HEK293 (cell line): ENCODE results near the gene GIPC2.

Experiments
- CTCF ChIA-PET: fragments of 350-600 bp; formaldehyde crosslinking; extraction: SDS; loops from one replicate; lab custom pipeline; 2021; ENCODE audit warnings: antibody characterized with exemption; lab: Yijun Ruan, JAX
- POLR2A ChIA-PET: fragments of 300-600 bp; formaldehyde crosslinking; extraction: SDS; loops from one replicate; lab custom pipeline; 2020; ENCODE audit warnings: antibody characterized with exemption, inconsistent platforms; lab: Yijun Ruan, JAX
- H3K27ac ChIP-seq: fragments of 200-500 bp; sonication (Bioruptor generic); 2 replicates; pipeline ENCODE4 v1.5.1; 2014; ENCODE audit warnings: low read depth, low read length, control low read depth, inconsistent platforms; ENCODE audit errors: extremely low read depth
- H3K36me3 ChIP-seq, 2 experiments: fragments of 200-500 bp in 1 of 2; sonication (Bioruptor generic) in 1 of 2; 1 replicate in 1 of 2; 2 replicates in 1 of 2; pipeline ENCODE4 v1.5.1; 2014 to 2017; ENCODE audit warnings: inconsistent platforms in 2 of 2, low read length in 2 of 2; ENCODE audit not compliant: control insufficient read depth in 2 of 2, insufficient read depth in 1 of 2
- H3K4me1 ChIP-seq: fragments of 200-500 bp; sonication (Bioruptor generic); 2 replicates; pipeline ENCODE4 v1.5.1; 2014; ENCODE audit warnings: mild to moderate bottlenecking, low read length, inconsistent platforms; ENCODE audit not compliant: control insufficient read depth, insufficient read depth
- H3K4me3 ChIP-seq: 2 replicates; pipeline ENCODE4 v1.5.1; 2011; ENCODE audit warnings: low read depth, mild to moderate bottlenecking, control low read depth, low read length, moderate library complexity
- H3K9me3 ChIP-seq: fragments of 200-500 bp; sonication (Bioruptor generic); 2 replicates; pipeline ENCODE4 v1.5.1; 2014; ENCODE audit warnings: low read depth, low read length, inconsistent platforms; ENCODE audit not compliant: control insufficient read depth, insufficient read depth
- GFI1B ChIP-seq: fragments of 450-650 bp; formaldehyde crosslinking; IDR thresholded peaks from 2 replicates; pipeline ENCODE4 v1.5.1; 2016; ENCODE audit warnings: missing biosample characterization, missing genetic modification characterization
- OVOL3 ChIP-seq: fragments of 450-650 bp; formaldehyde crosslinking; IDR thresholded peaks from 2 replicates; pipeline ENCODE4 v1.5.1; 2016; ENCODE audit warnings: missing biosample characterization, missing genetic modification characterization
- PRDM1 ChIP-seq: fragments of 450-650 bp; formaldehyde crosslinking; IDR thresholded peaks from 2 replicates; pipeline ENCODE4; 2016; ENCODE audit warnings: missing biosample characterization, missing genetic modification characterization
- SP2 ChIP-seq: fragments of 450-650 bp; formaldehyde crosslinking; IDR thresholded peaks from 2 replicates; pipeline ENCODE4 v1.5.1; 2016; ENCODE audit warnings: missing biosample characterization, missing genetic modification characterization
- ZBTB10 ChIP-seq: fragments of 450-650 bp; formaldehyde crosslinking; IDR thresholded peaks from 2 replicates; pipeline ENCODE4 v1.5.1; 2016; ENCODE audit warnings: missing biosample characterization, missing genetic modification characterization
- ZBTB49 ChIP-seq: fragments of 450-650 bp; formaldehyde crosslinking; IDR thresholded peaks from 2 replicates; pipeline ENCODE4 v1.5.1; 2016; ENCODE audit warnings: missing biosample characterization, missing genetic modification characterization, low read depth
- ZNF10 ChIP-seq: fragments of 450-650 bp; formaldehyde crosslinking; IDR thresholded peaks from 2 replicates; pipeline ENCODE4 v1.5.1; 2017; ENCODE audit warnings: missing biosample characterization, missing genetic modification characterization
- ZNF169 ChIP-seq: fragments of 450-650 bp; formaldehyde crosslinking; IDR thresholded peaks from 2 replicates; pipeline ENCODE4 v1.5.1; 2016; ENCODE audit warnings: missing biosample characterization, missing genetic modification characterization
- ZNF266 ChIP-seq: fragments of 450-650 bp; formaldehyde crosslinking; IDR thresholded peaks from 2 replicates; pipeline ENCODE4 v1.5.1; 2016; ENCODE audit warnings: missing biosample characterization, missing genetic modification characterization, low read depth
- ZNF350 ChIP-seq: fragments of 450-650 bp; formaldehyde crosslinking; IDR thresholded peaks from 2 replicates; pipeline ENCODE4 v1.5.0; 2017; ENCODE audit warnings: missing biosample characterization, mild to moderate bottlenecking, missing genetic modification characterization
- ZNF626 ChIP-seq: fragments of 450-650 bp; sonication (Bioruptor Pico); formaldehyde crosslinking; IDR thresholded peaks from 2 replicates; pipeline ENCODE4 v1.5.1; 2018; ENCODE audit warnings: missing biosample characterization, missing genetic modification characterization, inconsistent platforms
- ZNF660 ChIP-seq: fragments of 450-650 bp; IDR thresholded peaks from 2 replicates; pipeline ENCODE4 v1.5.1; 2018; ENCODE audit warnings: missing biosample characterization, mild to moderate bottlenecking, missing genetic modification characterization
- ZNF747 ChIP-seq: fragments of 450-650 bp; formaldehyde crosslinking; IDR thresholded peaks from 2 replicates; pipeline ENCODE4 v1.5.1; 2016; ENCODE audit warnings: missing biosample characterization, missing genetic modification characterization
- ZSCAN4 ChIP-seq: fragments of 450-650 bp; formaldehyde crosslinking; IDR thresholded peaks from 2 replicates; pipeline ENCODE4 v1.5.1; 2017; ENCODE audit warnings: missing biosample characterization, missing genetic modification characterization
- TF ChIP-seq, protein P1 (sequence below): fragments of 450-650 bp; formaldehyde crosslinking; IDR thresholded peaks from 2 replicates; pipeline ENCODE4 v1.5.1; 2016; ENCODE audit warnings: missing biosample characterization, missing genetic modification characterization
- TF ChIP-seq, protein P2 (sequence below): fragments of 450-650 bp; formaldehyde crosslinking; IDR thresholded peaks from 2 replicates; pipeline ENCODE4 v1.5.1; 2016; ENCODE audit warnings: missing biosample characterization, missing genetic modification characterization, low read depth
- TF ChIP-seq, protein P3 (sequence below): fragments of 450-650 bp; formaldehyde crosslinking; IDR thresholded peaks from 2 replicates; pipeline ENCODE4 v1.5.1; 2016; ENCODE audit warnings: missing biosample characterization, missing genetic modification characterization
- TF ChIP-seq, protein P4 (sequence below): fragments of 450-650 bp; formaldehyde crosslinking; IDR thresholded peaks from 2 replicates; pipeline ENCODE4 v1.5.1; 2016; ENCODE audit warnings: missing biosample characterization, missing genetic modification characterization

GIPC2 gene

GRCh38 chr1:78051005-78051404 lies 5.2 kb downstream of the GIPC2 start:
- Histone ChIP-seq H3K4me3 (no peak overlapping the region), H3K36me3 (no peaks in the 10 kb centered on the region), H3K27ac (no peak overlapping the region), H3K4me1 (no peaks in the 10 kb centered on the region), H3K9me3 (no peaks in the 10 kb centered on the region)
- ChIA-PET CTCF (no interaction called here), POLR2A (no interaction called here)
- TF ChIP-seq, protein P1, sequence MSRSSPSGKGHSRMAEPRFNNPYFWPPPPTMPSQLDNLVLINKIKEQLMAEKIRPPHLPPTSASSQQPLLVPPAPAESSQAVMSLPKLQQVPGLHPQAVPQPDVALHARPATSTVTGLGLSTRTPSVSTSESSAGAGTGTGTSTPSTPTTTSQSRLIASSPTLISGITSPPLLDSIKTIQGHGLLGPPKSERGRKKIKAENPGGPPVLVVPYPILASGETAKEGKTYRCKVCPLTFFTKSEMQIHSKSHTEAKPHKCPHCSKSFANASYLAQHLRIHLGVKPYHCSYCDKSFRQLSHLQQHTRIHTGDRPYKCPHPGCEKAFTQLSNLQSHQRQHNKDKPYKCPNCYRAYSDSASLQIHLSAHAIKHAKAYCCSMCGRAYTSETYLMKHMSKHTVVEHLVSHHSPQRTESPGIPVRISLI, result no peak
- no peak for TF ChIP-seq ZNF660 (tag by site-specific recombination)
- TF ChIP-seq ZNF10 (tag by site-specific recombination), result no peak
- TF ChIP-seq ZNF266, result no peak
- no peak for TF ChIP-seq SP2
- TF ChIP-seq, protein P2, sequence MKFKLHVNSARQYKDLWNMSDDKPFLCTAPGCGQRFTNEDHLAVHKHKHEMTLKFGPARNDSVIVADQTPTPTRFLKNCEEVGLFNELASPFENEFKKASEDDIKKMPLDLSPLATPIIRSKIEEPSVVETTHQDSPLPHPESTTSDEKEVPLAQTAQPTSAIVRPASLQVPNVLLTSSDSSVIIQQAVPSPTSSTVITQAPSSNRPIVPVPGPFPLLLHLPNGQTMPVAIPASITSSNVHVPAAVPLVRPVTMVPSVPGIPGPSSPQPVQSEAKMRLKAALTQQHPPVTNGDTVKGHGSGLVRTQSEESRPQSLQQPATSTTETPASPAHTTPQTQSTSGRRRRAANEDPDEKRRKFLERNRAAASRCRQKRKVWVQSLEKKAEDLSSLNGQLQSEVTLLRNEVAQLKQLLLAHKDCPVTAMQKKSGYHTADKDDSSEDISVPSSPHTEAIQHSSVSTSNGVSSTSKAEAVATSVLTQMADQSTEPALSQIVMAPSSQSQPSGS (tag by site-specific recombination), result peak; percentile 93
- TF ChIP-seq PRDM1, result no peak
- TF ChIP-seq, protein P3, sequence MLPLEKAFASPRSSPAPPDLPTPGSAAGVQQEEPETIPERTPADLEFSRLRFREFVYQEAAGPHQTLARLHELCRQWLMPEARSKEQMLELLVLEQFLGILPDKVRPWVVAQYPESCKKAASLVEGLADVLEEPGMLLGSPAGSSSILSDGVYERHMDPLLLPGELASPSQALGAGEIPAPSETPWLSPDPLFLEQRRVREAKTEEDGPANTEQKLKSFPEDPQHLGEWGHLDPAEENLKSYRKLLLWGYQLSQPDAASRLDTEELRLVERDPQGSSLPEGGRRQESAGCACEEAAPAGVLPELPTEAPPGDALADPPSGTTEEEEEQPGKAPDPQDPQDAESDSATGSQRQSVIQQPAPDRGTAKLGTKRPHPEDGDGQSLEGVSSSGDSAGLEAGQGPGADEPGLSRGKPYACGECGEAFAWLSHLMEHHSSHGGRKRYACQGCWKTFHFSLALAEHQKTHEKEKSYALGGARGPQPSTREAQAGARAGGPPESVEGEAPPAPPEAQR (tag by site-specific recombination), result no peak
- TF ChIP-seq ZBTB49 (tag by site-specific recombination), result no peak

DNA sequence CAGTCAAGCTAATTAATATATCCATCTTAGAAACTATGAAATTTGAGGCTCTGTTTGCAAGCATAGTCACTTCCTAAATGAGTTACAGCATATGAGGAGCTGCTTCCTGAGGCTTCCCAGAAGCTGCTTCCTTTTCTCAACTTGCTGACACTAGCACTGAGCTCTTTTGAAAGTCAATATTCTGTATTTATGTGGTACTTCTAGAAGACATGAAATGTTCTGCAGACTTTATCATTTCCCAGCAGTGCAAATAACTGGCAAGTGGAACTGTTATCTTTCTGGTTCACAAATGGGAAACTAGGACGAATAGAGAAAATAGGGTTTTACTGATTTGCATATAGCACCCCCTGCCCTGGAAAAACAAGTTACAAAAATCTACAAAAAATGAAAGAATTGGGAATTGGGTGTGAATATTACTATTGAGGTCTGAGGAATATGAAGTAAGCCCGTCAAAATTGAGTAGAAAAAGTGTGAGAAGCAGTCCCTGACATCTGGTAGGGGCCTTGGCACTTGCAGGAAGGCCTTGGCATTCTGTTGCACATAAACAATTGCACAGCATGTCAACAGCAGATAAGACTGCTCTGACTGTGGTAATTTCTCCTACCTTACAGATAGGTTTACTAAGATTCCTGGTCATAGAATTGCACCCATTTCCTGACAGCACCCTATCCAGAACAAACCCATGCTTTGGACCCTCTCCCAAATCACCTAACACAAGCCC lies 7.1 kb downstream of the GIPC2 start:
- Histone ChIP-seq H3K4me3 (no peak overlapping the region), H3K4me1 (no peaks in the 10 kb centered on the region), H3K27ac (no peak overlapping the region), H3K36me3 (no peaks in the 10 kb centered on the region), H3K9me3 (no peaks in the 10 kb centered on the region)
- ChIA-PET CTCF (no interaction called here), POLR2A (no interaction called here)
- no peak for TF ChIP-seq ZSCAN4
- no peak for TF ChIP-seq ZNF747 (tag by site-specific recombination)
- no peak for TF ChIP-seq ZNF169 (tag by site-specific recombination)
- no peak for TF ChIP-seq GFI1B (tag by site-specific recombination)
- no peak for TF ChIP-seq ZNF626 (tag by site-specific recombination)
- TF ChIP-seq ZNF350 (tag by site-specific recombination), result no peak
- TF ChIP-seq, protein P3 (tag by site-specific recombination), result no peak
- no peak for TF ChIP-seq OVOL3
- no peak for TF ChIP-seq ZBTB10
- TF ChIP-seq SP2, result no peak
- TF ChIP-seq, protein P2 (tag by site-specific recombination), result no peak
- TF ChIP-seq, protein P4, sequence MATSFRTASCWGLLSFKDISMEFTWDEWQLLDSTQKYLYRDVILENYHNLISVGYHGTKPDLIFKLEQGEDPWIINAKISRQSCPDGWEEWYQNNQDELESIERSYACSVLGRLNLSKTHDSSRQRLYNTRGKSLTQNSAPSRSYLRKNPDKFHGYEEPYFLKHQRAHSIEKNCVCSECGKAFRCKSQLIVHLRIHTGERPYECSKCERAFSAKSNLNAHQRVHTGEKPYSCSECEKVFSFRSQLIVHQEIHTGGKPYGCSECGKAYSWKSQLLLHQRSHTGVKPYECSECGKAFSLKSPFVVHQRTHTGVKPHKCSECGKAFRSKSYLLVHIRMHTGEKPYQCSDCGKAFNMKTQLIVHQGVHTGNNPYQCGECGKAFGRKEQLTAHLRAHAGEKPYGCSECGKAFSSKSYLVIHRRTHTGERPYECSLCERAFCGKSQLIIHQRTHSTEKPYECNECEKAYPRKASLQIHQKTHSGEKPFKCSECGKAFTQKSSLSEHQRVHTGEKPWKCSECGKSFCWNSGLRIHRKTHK (tag by site-specific recombination), result no peak
